K562 (cell line): Measurements from ENCODE around the gene ERGIC1. TPM values are rescaled to one million over a fixed set of nuclear protein-coding genes. Genes with fewer than 3 reads are reported as not detected.
A peak's percentile ranks its signal among the peaks of the same experiment; 100 is the strongest.

Experiments
- ARID1B ChIP-seq: fragments of 450-650 bp; IDR thresholded peaks from 2 replicates; pipeline ENCODE4 v1.6.1; 2016; ENCODE audit warnings: antibody characterized with exemption, mild to moderate bottlenecking, inconsistent platforms
- ARID4B ChIP-seq: sonication (generic); formaldehyde crosslinking; IDR thresholded peaks from 2 replicates; pipeline ENCODE4 v1.8.0; 2022; ENCODE audit warnings: mild to moderate bottlenecking, missing genetic modification reagents
- BACH1 ChIP-seq: fragments of 200-800 bp; sonication (Bioruptor generic); IDR thresholded peaks from 2 replicates; pipeline ENCODE4 v1.6.1; 2016; ENCODE audit warnings: missing genetic modification characterization, missing compliant biosample characterization
- EP300 ChIP-seq: IDR thresholded peaks from 2 replicates; pipeline ENCODE4 v1.6.1; 2012; ENCODE audit warnings: low read length, improper control_type of control experiment
- FOXJ2 ChIP-seq: fragments of 200-800 bp; sonication (Bioruptor generic); IDR thresholded peaks from 2 replicates; pipeline ENCODE4 v1.6.1; 2016; ENCODE audit warnings: missing genetic modification characterization, missing compliant biosample characterization
- JUN ChIP-seq, 2 experiments: sonication (generic) in 1 of 2; formaldehyde crosslinking in 1 of 2; IDR thresholded peaks; 2 replicates each; pipeline versions ENCODE4 v1.6.1 to v1.8.0; 2012 to 2022; ENCODE audit warnings: borderline replicate concordance in 2 of 2, mild to moderate bottlenecking in 2 of 2, improper control_type of control experiment in 1 of 2, low read depth in 1 of 2, low read length in 1 of 2, missing genetic modification reagents in 1 of 2
- LARP7 ChIP-seq: fragments of 450-650 bp; IDR thresholded peaks from 2 replicates; pipeline ENCODE4 v1.6.1; 2016
- MTA1 ChIP-seq: fragments of 450-650 bp; IDR thresholded peaks from 2 replicates; pipeline ENCODE4 v1.6.1; 2017; ENCODE audit warnings: borderline replicate concordance
- NEUROD1 ChIP-seq: fragments of 150-350 bp; IDR thresholded peaks from 2 replicates; pipeline ENCODE4 v1.6.1; 2014; ENCODE audit warnings: borderline replicate concordance, low read length, low read depth; ENCODE audit not compliant: partially characterized antibody
- NR2F6 ChIP-seq: fragments of 450-650 bp; formaldehyde crosslinking; IDR thresholded peaks from 2 replicates; pipeline ENCODE4 v1.4.0; 2020; ENCODE audit warnings: mild to moderate bottlenecking
- SRSF9 ChIP-seq: fragments of 200-400 bp; formaldehyde crosslinking; IDR thresholded peaks from 2 replicates; pipeline ENCODE4 v1.6.1; 2017; ENCODE audit warnings: low read depth, low read length, borderline replicate concordance
- ZNF184 ChIP-seq: sonication (generic); formaldehyde crosslinking; IDR thresholded peaks from 2 replicates; pipeline ENCODE4 v1.5.0; 2020; ENCODE audit warnings: missing genetic modification reagents
- ZNF395 ChIP-seq: fragments of 200-800 bp; sonication (Bioruptor generic); IDR thresholded peaks from 2 replicates; pipeline ENCODE4 v1.6.1; 2017; ENCODE audit warnings: missing genetic modification characterization, missing compliant biosample characterization
- polyA plus RNA-seq, 8 experiments: library from polyadenylated mRNA; depleted of rRNA in 4 of 8; stranded (reverse) in 5 of 8; unstranded in 3 of 8; fragments of >200 nt; fragmentation: Nextera tagmentation in 2 of 8; fragmentation: Illumina TruSeq in 1 of 8; extraction: Ambion mirVana in 2 of 8; extraction: Trizol in 1 of 8; gene quantifications; 2 replicates each; pipeline versions ENCODE4 v1.2.1 to v1.2.3, GENCODE V29; 2011 to 2014; ENCODE audit warnings: inconsistent platforms in 1 of 8, missing spikeins in 1 of 8
- total RNA-seq, 7 experiments: library from RNA; depleted of rRNA in 6 of 7; stranded (reverse); fragments of >200 nt in 6 of 7; fragmentation: Illumina TruSeq in 2 of 7; extraction: Trizol in 2 of 7; gene quantifications; 2 replicates each; pipeline versions ENCODE4 v1.2.1 to v1.2.3, GENCODE V29; 2011 to 2021; ENCODE audit warnings: low replicate concordance in 1 of 7
- TF ChIP-seq, protein P1 (sequence below): sonication (generic); formaldehyde crosslinking; IDR thresholded peaks from 2 replicates; pipeline ENCODE4 v1.8.0; 2023; ENCODE audit warnings: missing genetic modification reagents, mild to moderate bottlenecking, borderline replicate concordance
- TF ChIP-seq, protein P2 (sequence below): fragments of 450-650 bp; conservative IDR thresholded peaks from 2 replicates; pipeline ENCODE4 v1.6.1; 2016; ENCODE audit warnings: missing genetic modification characterization, low read depth, mild to moderate bottlenecking, missing compliant biosample characterization, moderate library complexity

ERGIC1 gene
- total and polyA plus RNA-seq, 9 of the 15 experiments (the other 6 are each of a cell fraction or from before 2014, with no cell fraction given): 5.5 to 68.4 (median 36.4) TPM

GRCh38 chr5:172881691-172882370 is 47.8 kb downstream of the ERGIC1 start (continued):
- no peak for TF ChIP-seq ARID4B (CRISPR knock-in tag)
- TF ChIP-seq EP300: peak; percentile 65
- TF ChIP-seq, protein P1, sequence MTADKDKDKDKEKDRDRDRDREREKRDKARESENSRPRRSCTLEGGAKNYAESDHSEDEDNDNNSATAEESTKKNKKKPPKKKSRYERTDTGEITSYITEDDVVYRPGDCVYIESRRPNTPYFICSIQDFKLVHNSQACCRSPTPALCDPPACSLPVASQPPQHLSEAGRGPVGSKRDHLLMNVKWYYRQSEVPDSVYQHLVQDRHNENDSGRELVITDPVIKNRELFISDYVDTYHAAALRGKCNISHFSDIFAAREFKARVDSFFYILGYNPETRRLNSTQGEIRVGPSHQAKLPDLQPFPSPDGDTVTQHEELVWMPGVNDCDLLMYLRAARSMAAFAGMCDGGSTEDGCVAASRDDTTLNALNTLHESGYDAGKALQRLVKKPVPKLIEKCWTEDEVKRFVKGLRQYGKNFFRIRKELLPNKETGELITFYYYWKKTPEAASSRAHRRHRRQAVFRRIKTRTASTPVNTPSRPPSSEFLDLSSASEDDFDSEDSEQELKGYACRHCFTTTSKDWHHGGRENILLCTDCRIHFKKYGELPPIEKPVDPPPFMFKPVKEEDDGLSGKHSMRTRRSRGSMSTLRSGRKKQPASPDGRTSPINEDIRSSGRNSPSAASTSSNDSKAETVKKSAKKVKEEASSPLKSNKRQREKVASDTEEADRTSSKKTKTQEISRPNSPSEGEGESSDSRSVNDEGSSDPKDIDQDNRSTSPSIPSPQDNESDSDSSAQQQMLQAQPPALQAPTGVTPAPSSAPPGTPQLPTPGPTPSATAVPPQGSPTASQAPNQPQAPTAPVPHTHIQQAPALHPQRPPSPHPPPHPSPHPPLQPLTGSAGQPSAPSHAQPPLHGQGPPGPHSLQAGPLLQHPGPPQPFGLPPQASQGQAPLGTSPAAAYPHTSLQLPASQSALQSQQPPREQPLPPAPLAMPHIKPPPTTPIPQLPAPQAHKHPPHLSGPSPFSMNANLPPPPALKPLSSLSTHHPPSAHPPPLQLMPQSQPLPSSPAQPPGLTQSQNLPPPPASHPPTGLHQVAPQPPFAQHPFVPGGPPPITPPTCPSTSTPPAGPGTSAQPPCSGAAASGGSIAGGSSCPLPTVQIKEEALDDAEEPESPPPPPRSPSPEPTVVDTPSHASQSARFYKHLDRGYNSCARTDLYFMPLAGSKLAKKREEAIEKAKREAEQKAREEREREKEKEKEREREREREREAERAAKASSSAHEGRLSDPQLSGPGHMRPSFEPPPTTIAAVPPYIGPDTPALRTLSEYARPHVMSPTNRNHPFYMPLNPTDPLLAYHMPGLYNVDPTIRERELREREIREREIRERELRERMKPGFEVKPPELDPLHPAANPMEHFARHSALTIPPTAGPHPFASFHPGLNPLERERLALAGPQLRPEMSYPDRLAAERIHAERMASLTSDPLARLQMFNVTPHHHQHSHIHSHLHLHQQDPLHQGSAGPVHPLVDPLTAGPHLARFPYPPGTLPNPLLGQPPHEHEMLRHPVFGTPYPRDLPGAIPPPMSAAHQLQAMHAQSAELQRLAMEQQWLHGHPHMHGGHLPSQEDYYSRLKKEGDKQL (CRISPR knock-in tag): no peak
- no peak for TF ChIP-seq SRSF9
- no peak for TF ChIP-seq LARP7
- no peak for TF ChIP-seq FOXJ2 (tag)
- peak; percentile 89 for TF ChIP-seq ZNF395 (CRISPR knock-in tag)
- no peak for TF ChIP-seq ZNF184
- no peak for TF ChIP-seq MTA1
- TF ChIP-seq NEUROD1: peak; percentile 66
- peak; percentile 73 for TF ChIP-seq ARID1B
- peak; percentile 87 for TF ChIP-seq BACH1 (tag)
- peak; percentile 78; the same call in 1 of the 2 replicates for TF ChIP-seq JUN (IDR thresholded peaks at IDR 0.05; ENCODE audit: borderline replicate concordance, low read depth, low read length)
- no peak for TF ChIP-seq JUN (CRISPR knock-in tag; IDR thresholded peaks at IDR 0.05; ENCODE audit: borderline replicate concordance)
- TF ChIP-seq, protein P2, sequence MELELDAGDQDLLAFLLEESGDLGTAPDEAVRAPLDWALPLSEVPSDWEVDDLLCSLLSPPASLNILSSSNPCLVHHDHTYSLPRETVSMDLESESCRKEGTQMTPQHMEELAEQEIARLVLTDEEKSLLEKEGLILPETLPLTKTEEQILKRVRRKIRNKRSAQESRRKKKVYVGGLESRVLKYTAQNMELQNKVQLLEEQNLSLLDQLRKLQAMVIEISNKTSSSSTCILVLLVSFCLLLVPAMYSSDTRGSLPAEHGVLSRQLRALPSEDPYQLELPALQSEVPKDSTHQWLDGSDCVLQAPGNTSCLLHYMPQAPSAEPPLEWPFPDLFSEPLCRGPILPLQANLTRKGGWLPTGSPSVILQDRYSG: peak; percentile 87
- no peak for TF ChIP-seq NR2F6
